ENCODE measurements around the gene PI4KA.

- TF ChIP-seq CTCF (IDR thresholded peaks at IDR 0.05) (no peak), POLR2A (IDR thresholded peaks at IDR 0.05) (no peak)
Observed at GRCh38 chr22:20760084-20760483, 98.5 kb downstream of the PI4KA start.
